Uterus (tissue), 2 donors: ENCODE results near the gene CCDC198.

Experiments used
- POLR2A ChIP-seq, 2 donors: fragments of 450-650 bp; IDR thresholded peaks; one replicate each; pipeline ENCODE4 v1.6.1; 2016; ENCODE audit warnings: antibody characterized with exemption in 2 of 2, mild to moderate bottlenecking in 1 of 2, moderate library complexity in 1 of 2
- TF ChIP-seq, protein P1 (sequence below), 4 experiments: fragments of 200-600 bp in 2 of 4; fragments of 450-650 bp in 2 of 4; sonication (generic) in 2 of 4; IDR thresholded peaks; one replicate each; pipeline ENCODE4 v1.5.1; 2016 to 2019; ENCODE audit warnings: antibody characterized with exemption in 4 of 4, mild to moderate bottlenecking in 2 of 4, moderate library complexity in 1 of 4

DNA sequence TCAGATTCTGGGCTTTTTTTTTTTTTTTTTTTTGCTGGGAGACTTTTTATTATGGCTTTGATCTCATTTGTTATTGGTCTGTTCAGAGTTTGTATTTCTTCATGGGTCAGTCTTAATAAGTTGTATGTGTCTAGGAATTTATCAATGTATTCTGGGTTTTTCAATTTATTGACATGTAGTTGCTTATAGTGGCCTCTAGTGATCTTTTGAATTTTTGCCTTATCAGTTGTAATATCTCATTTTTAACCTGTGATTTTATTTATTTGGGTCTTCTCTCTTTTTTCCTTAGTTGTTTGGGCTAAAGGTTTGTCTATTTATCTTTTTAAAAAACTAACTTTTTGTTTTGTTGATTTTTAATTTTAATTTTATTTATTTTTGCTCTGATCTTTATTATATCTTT lies 57.7 kb downstream of the CCDC198 start:
- no peak for TF ChIP-seq POLR2A (IDR thresholded peaks at IDR 0.05)
- TF ChIP-seq, protein P1, sequence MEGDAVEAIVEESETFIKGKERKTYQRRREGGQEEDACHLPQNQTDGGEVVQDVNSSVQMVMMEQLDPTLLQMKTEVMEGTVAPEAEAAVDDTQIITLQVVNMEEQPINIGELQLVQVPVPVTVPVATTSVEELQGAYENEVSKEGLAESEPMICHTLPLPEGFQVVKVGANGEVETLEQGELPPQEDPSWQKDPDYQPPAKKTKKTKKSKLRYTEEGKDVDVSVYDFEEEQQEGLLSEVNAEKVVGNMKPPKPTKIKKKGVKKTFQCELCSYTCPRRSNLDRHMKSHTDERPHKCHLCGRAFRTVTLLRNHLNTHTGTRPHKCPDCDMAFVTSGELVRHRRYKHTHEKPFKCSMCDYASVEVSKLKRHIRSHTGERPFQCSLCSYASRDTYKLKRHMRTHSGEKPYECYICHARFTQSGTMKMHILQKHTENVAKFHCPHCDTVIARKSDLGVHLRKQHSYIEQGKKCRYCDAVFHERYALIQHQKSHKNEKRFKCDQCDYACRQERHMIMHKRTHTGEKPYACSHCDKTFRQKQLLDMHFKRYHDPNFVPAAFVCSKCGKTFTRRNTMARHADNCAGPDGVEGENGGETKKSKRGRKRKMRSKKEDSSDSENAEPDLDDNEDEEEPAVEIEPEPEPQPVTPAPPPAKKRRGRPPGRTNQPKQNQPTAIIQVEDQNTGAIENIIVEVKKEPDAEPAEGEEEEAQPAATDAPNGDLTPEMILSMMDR (IDR thresholded peaks at IDR 0.05) = no peak
